ENCODE measurements around the gene RNU6-7. TPM values are rescaled to one million over a fixed set of nuclear protein-coding genes. Genes with fewer than 3 reads are reported as not detected.
A peak's percentile ranks its signal among the peaks of the same experiment; 100 is the strongest.

RNU6-7 gene
- total RNA-seq (2014; rRNA removed) (not detected in 2 replicates), Bru-seq, nascent RNA (percentile 34 among the genes with signal in this experiment), BruChase-seq, experiment 1, labeled RNA remaining after a 6-hour chase (percentile 32 among the genes with signal in this experiment), BruChase-seq, experiment 2, labeled RNA remaining after a 2-hour chase (not detected)
- long read RNA-seq, partial matches to known transcripts: 0 of 1 reads
- long read RNA-seq, other reads (novel, unspliced or antisense): 0 of 1 reads

DNA sequence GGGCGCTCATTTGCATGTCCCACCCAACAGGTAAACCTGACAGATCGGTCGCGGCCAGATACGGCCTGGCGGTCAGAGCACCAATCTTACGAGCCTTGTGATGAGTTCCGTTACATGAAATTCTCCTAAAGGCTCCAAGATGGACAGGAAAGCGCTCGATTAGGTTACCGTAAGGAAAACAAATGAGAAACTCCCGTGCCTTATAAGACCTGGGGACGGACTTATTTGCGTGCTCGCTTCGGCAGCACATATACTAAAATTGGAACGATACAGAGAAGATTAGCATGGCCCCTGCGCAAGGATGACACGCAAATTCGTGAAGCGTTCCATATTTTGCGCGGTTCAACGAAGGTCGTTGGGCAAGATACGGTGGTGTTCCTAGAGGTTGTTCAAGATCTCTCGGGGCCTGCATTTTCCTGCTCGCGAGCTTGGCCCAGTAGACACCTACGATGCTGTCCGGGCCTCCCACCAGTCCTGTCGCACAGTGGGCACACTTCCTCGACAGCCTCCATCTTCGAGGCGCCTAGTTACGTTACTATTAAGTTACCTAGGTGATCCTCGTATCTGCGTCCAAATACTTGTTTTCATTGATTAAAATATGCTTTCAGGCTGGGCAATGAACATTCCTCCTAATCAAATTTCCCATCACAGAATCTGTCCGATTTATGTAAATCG lies at the start of gene RNU6-7:
RNU6-7 (plus strand) TSS at position 230 of the 675 bp plus-strand sequence.
- Histone ChIP-seq H3K9me3 (ENCODE audit: low read length) (no peaks in the 10 kb centered on the region), H4K20me1 (ENCODE audit: low read length) (no peaks in the 10 kb centered on the region), H2AFZ (ENCODE audit: low read length) (peak within 1 kb of the TSS; percentile 98), H3K79me2 (ENCODE audit: low read length) (no peaks in the 10 kb centered on the region), H3K4me1 (ENCODE audit: insufficient read depth, low read length) (peaks cover 21% of the 10 kb centered on the region; the same call in 1 of the 2 replicates), H3K27me3 (ENCODE audit: low read length) (no peaks in the 10 kb centered on the region), H3K9me2 (replicated peaks; ENCODE audit: low read length) (no peaks in the 10 kb centered on the region), H3K27ac (ENCODE audit: low read length) (peak within 1 kb of the TSS; percentile 31), H3K36me3 (ENCODE audit: low read depth, low read length) (no peaks in the 10 kb centered on the region), H3K4me3 (ENCODE audit: low read length) (peak within 1 kb of the TSS; percentile 87), H3K9ac (ENCODE audit: low read length) (peak within 1 kb of the TSS; percentile 79), H3F3A (ENCODE audit: low read length, unreplicated experiment) (no peaks in the 10 kb centered on the region), H3K4me2 (ENCODE audit: low read length) (peak within 1 kb of the TSS; percentile 84)
- DNase-seq (no peak), ATAC-seq (peak; percentile 2)
- TF ChIP-seq, protein P1, sequence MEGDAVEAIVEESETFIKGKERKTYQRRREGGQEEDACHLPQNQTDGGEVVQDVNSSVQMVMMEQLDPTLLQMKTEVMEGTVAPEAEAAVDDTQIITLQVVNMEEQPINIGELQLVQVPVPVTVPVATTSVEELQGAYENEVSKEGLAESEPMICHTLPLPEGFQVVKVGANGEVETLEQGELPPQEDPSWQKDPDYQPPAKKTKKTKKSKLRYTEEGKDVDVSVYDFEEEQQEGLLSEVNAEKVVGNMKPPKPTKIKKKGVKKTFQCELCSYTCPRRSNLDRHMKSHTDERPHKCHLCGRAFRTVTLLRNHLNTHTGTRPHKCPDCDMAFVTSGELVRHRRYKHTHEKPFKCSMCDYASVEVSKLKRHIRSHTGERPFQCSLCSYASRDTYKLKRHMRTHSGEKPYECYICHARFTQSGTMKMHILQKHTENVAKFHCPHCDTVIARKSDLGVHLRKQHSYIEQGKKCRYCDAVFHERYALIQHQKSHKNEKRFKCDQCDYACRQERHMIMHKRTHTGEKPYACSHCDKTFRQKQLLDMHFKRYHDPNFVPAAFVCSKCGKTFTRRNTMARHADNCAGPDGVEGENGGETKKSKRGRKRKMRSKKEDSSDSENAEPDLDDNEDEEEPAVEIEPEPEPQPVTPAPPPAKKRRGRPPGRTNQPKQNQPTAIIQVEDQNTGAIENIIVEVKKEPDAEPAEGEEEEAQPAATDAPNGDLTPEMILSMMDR (conservative IDR thresholded peaks at IDR 0.05; ENCODE audit: low read depth, low read length): no peak
- TF ChIP-seq EZH2phosphoT487 (IDR thresholded peaks at IDR 0.05; ENCODE audit: borderline replicate concordance, low read length) (no peak), EZH2 (IDR thresholded peaks at IDR 0.05; ENCODE audit: low read length, unreplicated experiment) (no peak)
- CTCF ChIA-PET: interaction anchor here (0.9 kb wide), 1 partner anchor 43 kb away, joined by 3 read pairs; no protein-coding TSS in a partner anchor
- intact Hi-C loops (cut with micrococcal nuclease): loop anchor here (2.0 kb wide), 3 partner anchors 51 to 271 kb away; no protein-coding TSS in a partner anchor
- POLR2A ChIA-PET (ENCODE audit: unreplicated experiment): no interaction called here
- TSS peak; percentile 24 for BruUV-seq (replicated peaks)

DNA sequence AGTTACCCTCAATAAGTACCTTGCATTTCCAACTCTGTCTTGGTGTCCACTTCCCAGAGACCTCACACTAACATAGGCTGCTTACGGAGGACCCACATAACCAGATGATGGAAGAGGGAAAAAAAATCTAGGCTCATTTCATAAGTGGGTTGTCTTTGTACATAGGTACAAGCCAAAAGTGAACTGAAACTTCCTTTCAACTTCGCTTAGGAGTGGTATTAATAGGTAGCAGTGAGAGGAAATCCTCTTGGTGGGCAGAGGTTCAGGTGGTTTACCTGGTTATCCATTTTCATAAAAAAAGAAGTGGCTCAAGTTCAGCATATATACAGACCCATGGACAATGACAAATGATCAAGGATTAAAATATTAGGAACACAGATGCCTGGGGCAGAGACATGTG lies 35.8 kb upstream of the RNU6-7 start:
- no peaks in the 10 kb centered on the region for H3F3A ChIP-seq (ENCODE audit: low read length, unreplicated experiment)
- no peak overlapping the region for H3K4me2 ChIP-seq (ENCODE audit: low read length)
- no peak for DNase-seq
- ChIA-PET CTCF (no interaction called here), POLR2A (ENCODE audit: unreplicated experiment) (no interaction called here)
- intact Hi-C loops (cut with micrococcal nuclease): no loop called here
- no peak overlapping the region for H3K9ac ChIP-seq (ENCODE audit: low read length)
- no peak for ATAC-seq
- no peak overlapping the region for H3K4me3 ChIP-seq (ENCODE audit: low read length)
- H3K27ac ChIP-seq (ENCODE audit: low read length): no peak overlapping the region
- no peaks in the 10 kb centered on the region for H3K36me3 ChIP-seq (ENCODE audit: low read depth, low read length)
- no TSS peak for BruUV-seq (replicated peaks)
- H2AFZ ChIP-seq (ENCODE audit: low read length): no peak overlapping the region
- TF ChIP-seq EZH2 (IDR thresholded peaks at IDR 0.05; ENCODE audit: low read length, unreplicated experiment): no peak
- no peak for TF ChIP-seq EZH2phosphoT487 (IDR thresholded peaks at IDR 0.05; ENCODE audit: borderline replicate concordance, low read length)
- TF ChIP-seq, protein P1 (conservative IDR thresholded peaks at IDR 0.05; ENCODE audit: low read depth, low read length): no peak
- H4K20me1 ChIP-seq (ENCODE audit: low read length): no peaks in the 10 kb centered on the region
- H3K79me2 ChIP-seq (ENCODE audit: low read length): no peaks in the 10 kb centered on the region
- H3K9me3 ChIP-seq (ENCODE audit: low read length): no peaks in the 10 kb centered on the region
- H3K27me3 ChIP-seq (ENCODE audit: low read length): no peaks in the 10 kb centered on the region
- H3K4me1 ChIP-seq (ENCODE audit: insufficient read depth, low read length): no peaks in the 10 kb centered on the region
- H3K9me2 ChIP-seq (replicated peaks; ENCODE audit: low read length): no peaks in the 10 kb centered on the region

GRCh38 chr14:32166924-32167323 lies 34.9 kb upstream of the RNU6-7 start:
- Histone ChIP-seq H3K36me3 (ENCODE audit: low read depth, low read length) (no peaks in the 10 kb centered on the region), H4K20me1 (ENCODE audit: low read length) (no peaks in the 10 kb centered on the region), H3K27me3 (ENCODE audit: low read length) (no peaks in the 10 kb centered on the region), H3K27ac (ENCODE audit: low read length) (no peak overlapping the region), H3F3A (ENCODE audit: low read length, unreplicated experiment) (no peaks in the 10 kb centered on the region), H3K4me1 (ENCODE audit: insufficient read depth, low read length) (no peaks in the 10 kb centered on the region), H3K9ac (ENCODE audit: low read length) (no peak overlapping the region), H3K9me2 (replicated peaks; ENCODE audit: low read length) (no peaks in the 10 kb centered on the region), H3K9me3 (ENCODE audit: low read length) (no peaks in the 10 kb centered on the region), H3K79me2 (ENCODE audit: low read length) (no peaks in the 10 kb centered on the region), H3K4me3 (ENCODE audit: low read length) (no peak overlapping the region), H3K4me2 (ENCODE audit: low read length) (no peak overlapping the region), H2AFZ (ENCODE audit: low read length) (no peak overlapping the region)
- no TSS peak for BruUV-seq (replicated peaks)
- DNase-seq (no peak), ATAC-seq (no peak)
- TF ChIP-seq EZH2 (IDR thresholded peaks at IDR 0.05; ENCODE audit: low read length, unreplicated experiment): no peak
- TF ChIP-seq, protein P1 (conservative IDR thresholded peaks at IDR 0.05; ENCODE audit: low read depth, low read length): no peak
- no peak for TF ChIP-seq EZH2phosphoT487 (IDR thresholded peaks at IDR 0.05; ENCODE audit: borderline replicate concordance, low read length)
- POLR2A ChIA-PET (ENCODE audit: unreplicated experiment): no interaction called here
- intact Hi-C loops (cut with micrococcal nuclease): no loop called here
- CTCF ChIA-PET: no interaction called here

All from PC-3 (cell line).